ENCODE measurements around the gene KLF16. TPM values are rescaled to one million over a fixed set of nuclear protein-coding genes. Genes with fewer than 3 reads are reported as not detected.

KLF16 gene
- total RNA-seq, 1 experiment from 2014 or later, result 32.3 TPM

- CTCF ChIA-PET, result interaction anchor here (0.7 kb wide), 1 partner anchor 53 kb away, joined by 4 read pairs; no protein-coding TSS in a partner anchor
- BruUV-seq (replicated peaks), result no TSS peak
- H3K9me3 Mint-ChIP-seq (ENCODE audit: low read depth, unreplicated experiment), result no peaks in the 10 kb centered on the region
- H3K27me3 Mint-ChIP-seq (ENCODE audit: unreplicated experiment), result no peaks in the 10 kb centered on the region
- intact Hi-C loops (cut with micrococcal nuclease; ENCODE audit: unreplicated experiment), result no loop called here
- peaks cover 9% of the 10 kb centered on the region for H3K4me1 Mint-ChIP-seq (ENCODE audit: low read depth, unreplicated experiment)
- TF ChIP-seq CTCF (IDR thresholded peaks at IDR 0.05; ENCODE audit: unreplicated experiment), result no peak
- H3K36me3 Mint-ChIP-seq (ENCODE audit: insufficient read depth, unreplicated experiment), result peaks cover 34% of the 10 kb centered on the region
- no peak for DNase-seq
- H3K4me3 Mint-ChIP-seq (ENCODE audit: low read depth, unreplicated experiment), result no peak overlapping the region
- H3K27ac Mint-ChIP-seq (ENCODE audit: unreplicated experiment), result no peak overlapping the region
These were observed 39.5 kb upstream of the KLF16 start for GRCh38 chr19:1902923-1903322.

GRCh38 chr19:1901940-1902404, 38.6 kb upstream of the KLF16 start:
- CTCF ChIA-PET, result interaction anchor here (0.6 kb wide), 1 partner anchor 726 kb away, joined by 6 read pairs; no protein-coding TSS in a partner anchor
- no peak overlapping the region for H3K4me3 Mint-ChIP-seq (ENCODE audit: low read depth, unreplicated experiment)
- no peaks in the 10 kb centered on the region for H3K27me3 Mint-ChIP-seq (ENCODE audit: unreplicated experiment)
- no peaks in the 10 kb centered on the region for H3K9me3 Mint-ChIP-seq (ENCODE audit: low read depth, unreplicated experiment)
- no peak for TF ChIP-seq CTCF (IDR thresholded peaks at IDR 0.05; ENCODE audit: unreplicated experiment)
- no peak overlapping the region for H3K27ac Mint-ChIP-seq (ENCODE audit: unreplicated experiment)
- peaks cover 9% of the 10 kb centered on the region for H3K4me1 Mint-ChIP-seq (ENCODE audit: low read depth, unreplicated experiment)
- DNase-seq, result no peak
- intact Hi-C loops (cut with micrococcal nuclease; ENCODE audit: unreplicated experiment), result no loop called here
- peaks cover 33% of the 10 kb centered on the region for H3K36me3 Mint-ChIP-seq (ENCODE audit: insufficient read depth, unreplicated experiment)
- BruUV-seq (replicated peaks), result no TSS peak

GRCh38 chr19:1896508-1896907, 33.1 kb upstream of the KLF16 start:
- CTCF ChIA-PET, result interaction anchor here (0.6 to 0.7 kb wide), 2 partner anchors 30 to 876 kb away, joined by 3 to 4 read pairs; no protein-coding TSS in a partner anchor
- BruUV-seq (replicated peaks), result no TSS peak
- Mint-ChIP-seq H3K27me3 (ENCODE audit: unreplicated experiment) (no peaks in the 10 kb centered on the region), H3K9me3 (ENCODE audit: low read depth, unreplicated experiment) (no peaks in the 10 kb centered on the region), H3K4me3 (ENCODE audit: low read depth, unreplicated experiment) (no peak overlapping the region), H3K27ac (ENCODE audit: unreplicated experiment) (no peak overlapping the region), H3K36me3 (ENCODE audit: insufficient read depth, unreplicated experiment) (peaks cover 8% of the 10 kb centered on the region), H3K4me1 (ENCODE audit: low read depth, unreplicated experiment) (no peaks in the 10 kb centered on the region)
- no peak for TF ChIP-seq CTCF (IDR thresholded peaks at IDR 0.05; ENCODE audit: unreplicated experiment)
- DNase-seq, result no peak
- intact Hi-C loops (cut with micrococcal nuclease; ENCODE audit: unreplicated experiment), result no loop called here

- H3K4me1 Mint-ChIP-seq (ENCODE audit: low read depth, unreplicated experiment), result no peaks in the 10 kb centered on the region
- H3K9me3 Mint-ChIP-seq (ENCODE audit: low read depth, unreplicated experiment), result no peaks in the 10 kb centered on the region
- no peak for TF ChIP-seq CTCF (IDR thresholded peaks at IDR 0.05; ENCODE audit: unreplicated experiment)
- CTCF ChIA-PET, result no interaction called here
- H3K4me3 Mint-ChIP-seq (ENCODE audit: low read depth, unreplicated experiment), result no peak overlapping the region
- no peaks in the 10 kb centered on the region for H3K27me3 Mint-ChIP-seq (ENCODE audit: unreplicated experiment)
- no TSS peak for BruUV-seq (replicated peaks)
- peaks cover 8% of the 10 kb centered on the region for H3K36me3 Mint-ChIP-seq (ENCODE audit: insufficient read depth, unreplicated experiment)
- no peak for DNase-seq
- H3K27ac Mint-ChIP-seq (ENCODE audit: unreplicated experiment), result no peak overlapping the region
- intact Hi-C loops (cut with micrococcal nuclease; ENCODE audit: unreplicated experiment), result no loop called here
These were observed 30.4 kb upstream of the KLF16 start for GRCh38 chr19:1893791-1894190.
